CD4-positive, CD25-positive, alpha-beta regulatory T cell (primary cell): ENCODE measurements around the gene CHD2. TPM values are rescaled to one million over a fixed set of nuclear protein-coding genes. Genes with fewer than 3 reads are reported as not detected.

ENCODE experiments used
- ATAC-seq, 2 donors: fragments of 150-1000 bp; cut with Tn5 transposase; one replicate each; pipeline ENCODE4 v1.10.0; 2021; ENCODE audit warnings: low read depth in 2 of 2, moderate number of reproducible peaks in 2 of 2, moderate library complexity in 1 of 2
- DNase-seq, 3 donors: peaks; one replicate each; pipeline versions ENCODE4 v3.0.0 to v3.0.0-alpha.2; 2012 to 2022; ENCODE audit warnings: mixed read lengths in 1 of 3
- H3K27ac ChIP-seq: one replicate; pipeline ENCODE4 v1.7.0; 2013; ENCODE audit warnings: mild to moderate bottlenecking, low read length; ENCODE audit not compliant: insufficient read depth, poor library complexity, severe bottlenecking
- H3K27me3 ChIP-seq: one replicate; pipeline ENCODE4 v1.7.0; 2013; ENCODE audit warnings: low read length; ENCODE audit not compliant: control insufficient read depth, insufficient read depth
- H3K36me3 ChIP-seq: one replicate; pipeline ENCODE4 v1.7.0; 2013; ENCODE audit warnings: mild to moderate bottlenecking, low read length, moderate library complexity; ENCODE audit not compliant: control insufficient read depth, insufficient read depth
- H3K4me1 ChIP-seq: 2 replicates; pipeline ENCODE4 v1.7.0; 2013; ENCODE audit warnings: mild to moderate bottlenecking, low read length; ENCODE audit not compliant: insufficient read depth, control insufficient read depth, poor library complexity, severe bottlenecking
- H3K4me3 ChIP-seq: one replicate; pipeline ENCODE4 v1.7.0; 2013; ENCODE audit warnings: low read depth, mild to moderate bottlenecking, low read length, moderate library complexity
- H3K9me3 ChIP-seq, 2 experiments: 1 replicate in 1 of 2; 2 replicates in 1 of 2; pipeline ENCODE4 v1.7.0; 2013; ENCODE audit warnings: low read length in 2 of 2, mild to moderate bottlenecking in 1 of 2, moderate library complexity in 1 of 2; ENCODE audit not compliant: control insufficient read depth in 2 of 2
- H3K27ac Mint-ChIP-seq, 3 donors: one replicate each; pipeline ENCODE4 v1.8.0; 2020 to 2022; ENCODE audit warnings: mild to moderate bottlenecking in 3 of 3, mixed read lengths in 3 of 3, moderate library complexity in 2 of 3
- H3K27me3 Mint-ChIP-seq: one replicate; pipeline ENCODE4 v1.8.0; 2022; ENCODE audit warnings: mild to moderate bottlenecking, mixed read lengths
- H3K36me3 Mint-ChIP-seq: one replicate; pipeline ENCODE4 v1.8.0; 2020; ENCODE audit warnings: mixed read lengths
- H3K4me1 Mint-ChIP-seq, 4 donors: one replicate each; pipeline ENCODE4 v1.8.0; 2020 to 2022; ENCODE audit warnings: mixed read lengths in 4 of 4, mild to moderate bottlenecking in 1 of 4
- H3K4me3 Mint-ChIP-seq, 4 donors: one replicate each; pipeline ENCODE4 v1.8.0; 2020 to 2022; ENCODE audit warnings: mild to moderate bottlenecking in 4 of 4, mixed read lengths in 4 of 4, moderate library complexity in 3 of 4
- H3K9me3 Mint-ChIP-seq, 7 donors: one replicate each; pipeline ENCODE4 v1.8.0; 2020 to 2022; ENCODE audit warnings: mixed read lengths in 7 of 7, mild to moderate bottlenecking in 3 of 7, moderate library complexity in 2 of 7
- polyA plus RNA-seq, 4 donors: library from polyadenylated mRNA; unstranded; fragments of 300-500 nt; fragmentation: Illumina TruSeq; gene quantifications; one replicate each; pipeline ENCODE4 v1.2.3, GENCODE V29; 2021
- total RNA-seq: library from RNA; stranded (reverse); gene quantifications from one replicate; pipeline ENCODE4 v1.2.3, GENCODE V29; 2022

CHD2 gene
- total and polyA plus RNA-seq, 5 donors from 2014 or later: 44.3 to 579 (median 49.5) TPM

GRCh38 chr15:93051236-93052089, 151.3 kb downstream of the CHD2 start:
- no peak overlapping the region for H3K4me3 ChIP-seq
- no peaks in the 10 kb centered on the region for H3K36me3 ChIP-seq
- Mint-ChIP-seq H3K9me3 (peaks cover 0 to 6% (median 0%) of the 10 kb centered on the region in 7 donors), H3K27me3 (peaks cover 19% of the 10 kb centered on the region), H3K4me1 (peaks cover 0 to 10% (median 2%) of the 10 kb centered on the region in 4 donors), H3K4me3 (no peak overlapping the region), H3K27ac (no peak overlapping the region), H3K36me3 (no peaks in the 10 kb centered on the region)
- no peak overlapping the region for H3K27ac ChIP-seq
- DNase-seq (no peak), ATAC-seq (no peak)
- peaks cover 8% of the 10 kb centered on the region for H3K4me1 ChIP-seq
- H3K27me3 ChIP-seq: no peaks in the 10 kb centered on the region
- H3K9me3 ChIP-seq: no peaks in the 10 kb centered on the region

- Mint-ChIP-seq H3K4me3 (no peak overlapping the region), H3K36me3 (no peaks in the 10 kb centered on the region), H3K27me3 (peaks cover 17% of the 10 kb centered on the region), H3K27ac (no peak overlapping the region), H3K4me1 (peaks cover 0 to 8% (median 2%) of the 10 kb centered on the region in 4 donors), H3K9me3 (peaks cover 0 to 6% (median 0%) of the 10 kb centered on the region in 7 donors)
- Histone ChIP-seq H3K4me1 (peaks cover 8% of the 10 kb centered on the region), H3K9me3 (no peaks in the 10 kb centered on the region), H3K27ac (no peak overlapping the region), H3K4me3 (no peak overlapping the region), H3K36me3 (no peaks in the 10 kb centered on the region), H3K27me3 (no peaks in the 10 kb centered on the region)
- DNase-seq: no peak
- ATAC-seq: no peak
Measured at GRCh38 chr15:93052090-93052879, 152.2 kb downstream of the CHD2 start.

- no peaks in the 10 kb centered on the region for H3K36me3 ChIP-seq
- no peak overlapping the region for H3K27ac ChIP-seq
- peaks cover 11% of the 10 kb centered on the region for H3K27me3 Mint-ChIP-seq
- H3K4me3 Mint-ChIP-seq: no peak overlapping the region
- no peaks in the 10 kb centered on the region for H3K27me3 ChIP-seq
- H3K9me3 ChIP-seq: no peaks in the 10 kb centered on the region
- H3K4me1 Mint-ChIP-seq: peaks cover 0 to 4% (median 0%) of the 10 kb centered on the region in 4 donors
- no peak for ATAC-seq
- H3K36me3 Mint-ChIP-seq: no peaks in the 10 kb centered on the region
- H3K4me1 ChIP-seq: no peaks in the 10 kb centered on the region
- H3K27ac Mint-ChIP-seq: no peak overlapping the region
- peaks cover 0 to 2% (median 0%) of the 10 kb centered on the region in 7 donors for H3K9me3 Mint-ChIP-seq
- H3K4me3 ChIP-seq: no peak overlapping the region
- DNase-seq: no peak
Measured at GRCh38 chr15:93055211-93055610, 155.1 kb downstream of the CHD2 start.

- Mint-ChIP-seq H3K4me3 (no peak overlapping the region), H3K4me1 (peaks cover 0 to 4% (median under 1%) of the 10 kb centered on the region in 4 donors), H3K36me3 (no peaks in the 10 kb centered on the region), H3K27me3 (peaks cover 14% of the 10 kb centered on the region), H3K27ac (peak overlapping the region in 1 of 3 donors; percentile 26), H3K9me3 (peaks cover 0 to 2% (median 0%) of the 10 kb centered on the region in 7 donors)
- ATAC-seq (no peak), DNase-seq (no peak)
- no peaks in the 10 kb centered on the region for H3K36me3 ChIP-seq
- H3K4me1 ChIP-seq: no peaks in the 10 kb centered on the region
- no peak overlapping the region for H3K27ac ChIP-seq
- no peaks in the 10 kb centered on the region for H3K9me3 ChIP-seq
- no peaks in the 10 kb centered on the region for H3K27me3 ChIP-seq
- no peak overlapping the region for H3K4me3 ChIP-seq
Measured at GRCh38 chr15:93056836-93057235, 156.7 kb downstream of the CHD2 start.

GRCh38 chr15:93057618-93058017, 157.5 kb downstream of the CHD2 start:
- Mint-ChIP-seq H3K9me3 (peaks cover 0 to 2% (median 0%) of the 10 kb centered on the region in 7 donors), H3K27ac (no peak overlapping the region), H3K4me3 (no peak overlapping the region), H3K36me3 (no peaks in the 10 kb centered on the region), H3K27me3 (peaks cover 14% of the 10 kb centered on the region), H3K4me1 (peaks cover 0 to 2% (median 0%) of the 10 kb centered on the region in 4 donors)
- H3K27ac ChIP-seq: no peak overlapping the region
- H3K36me3 ChIP-seq: no peaks in the 10 kb centered on the region
- no peaks in the 10 kb centered on the region for H3K4me1 ChIP-seq
- no peak for ATAC-seq
- H3K9me3 ChIP-seq: no peaks in the 10 kb centered on the region
- no peaks in the 10 kb centered on the region for H3K27me3 ChIP-seq
- no peak for DNase-seq
- no peak overlapping the region for H3K4me3 ChIP-seq

- no peak overlapping the region for H3K27ac Mint-ChIP-seq
- DNase-seq (no peak), ATAC-seq (no peak)
- peaks cover 0 to 2% (median 0%) of the 10 kb centered on the region in 7 donors for H3K9me3 Mint-ChIP-seq
- Histone ChIP-seq H3K27me3 (no peaks in the 10 kb centered on the region), H3K4me3 (no peak overlapping the region), H3K9me3 (no peaks in the 10 kb centered on the region), H3K4me1 (no peaks in the 10 kb centered on the region), H3K27ac (no peak overlapping the region), H3K36me3 (no peaks in the 10 kb centered on the region)
- H3K4me3 Mint-ChIP-seq: no peak overlapping the region
- H3K4me1 Mint-ChIP-seq: peaks cover 0 to 2% (median 0%) of the 10 kb centered on the region in 4 donors
- no peaks in the 10 kb centered on the region for H3K36me3 Mint-ChIP-seq
- peaks cover 14% of the 10 kb centered on the region for H3K27me3 Mint-ChIP-seq
Measured at GRCh38 chr15:93058128-93058527, 158.0 kb downstream of the CHD2 start.

- H3K27me3 ChIP-seq: no peaks in the 10 kb centered on the region
- H3K4me1 ChIP-seq: no peaks in the 10 kb centered on the region
- Mint-ChIP-seq H3K27ac (no peak overlapping the region), H3K4me1 (peaks cover 0 to 2% (median 0%) of the 10 kb centered on the region in 4 donors), H3K9me3 (peaks cover 0 to 2% (median 0%) of the 10 kb centered on the region in 7 donors), H3K4me3 (no peak overlapping the region), H3K36me3 (no peaks in the 10 kb centered on the region), H3K27me3 (peaks cover 11% of the 10 kb centered on the region)
- H3K27ac ChIP-seq: no peak overlapping the region
- no peaks in the 10 kb centered on the region for H3K9me3 ChIP-seq
- H3K36me3 ChIP-seq: no peaks in the 10 kb centered on the region
- no peak overlapping the region for H3K4me3 ChIP-seq
- DNase-seq (no peak), ATAC-seq (no peak)
Measured at GRCh38 chr15:93058904-93059427, 158.8 kb downstream of the CHD2 start.
